ENCODE data around the gene QPCT.

The QPCT gene

GRCh38 chr2:37302701-37303252 is 41.7 kb upstream of the QPCT start:
- TF ChIP-seq, protein P1, sequence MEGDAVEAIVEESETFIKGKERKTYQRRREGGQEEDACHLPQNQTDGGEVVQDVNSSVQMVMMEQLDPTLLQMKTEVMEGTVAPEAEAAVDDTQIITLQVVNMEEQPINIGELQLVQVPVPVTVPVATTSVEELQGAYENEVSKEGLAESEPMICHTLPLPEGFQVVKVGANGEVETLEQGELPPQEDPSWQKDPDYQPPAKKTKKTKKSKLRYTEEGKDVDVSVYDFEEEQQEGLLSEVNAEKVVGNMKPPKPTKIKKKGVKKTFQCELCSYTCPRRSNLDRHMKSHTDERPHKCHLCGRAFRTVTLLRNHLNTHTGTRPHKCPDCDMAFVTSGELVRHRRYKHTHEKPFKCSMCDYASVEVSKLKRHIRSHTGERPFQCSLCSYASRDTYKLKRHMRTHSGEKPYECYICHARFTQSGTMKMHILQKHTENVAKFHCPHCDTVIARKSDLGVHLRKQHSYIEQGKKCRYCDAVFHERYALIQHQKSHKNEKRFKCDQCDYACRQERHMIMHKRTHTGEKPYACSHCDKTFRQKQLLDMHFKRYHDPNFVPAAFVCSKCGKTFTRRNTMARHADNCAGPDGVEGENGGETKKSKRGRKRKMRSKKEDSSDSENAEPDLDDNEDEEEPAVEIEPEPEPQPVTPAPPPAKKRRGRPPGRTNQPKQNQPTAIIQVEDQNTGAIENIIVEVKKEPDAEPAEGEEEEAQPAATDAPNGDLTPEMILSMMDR (IDR thresholded peaks at IDR 0.05; ENCODE audit: low read length, missing control alignments): no peak
- no peak overlapping the region for H3K4me3 ChIP-seq (replicated peaks; ENCODE audit: low read depth, low read length)
- no peak for DNase-seq (ENCODE audit: low read depth)

DNA sequence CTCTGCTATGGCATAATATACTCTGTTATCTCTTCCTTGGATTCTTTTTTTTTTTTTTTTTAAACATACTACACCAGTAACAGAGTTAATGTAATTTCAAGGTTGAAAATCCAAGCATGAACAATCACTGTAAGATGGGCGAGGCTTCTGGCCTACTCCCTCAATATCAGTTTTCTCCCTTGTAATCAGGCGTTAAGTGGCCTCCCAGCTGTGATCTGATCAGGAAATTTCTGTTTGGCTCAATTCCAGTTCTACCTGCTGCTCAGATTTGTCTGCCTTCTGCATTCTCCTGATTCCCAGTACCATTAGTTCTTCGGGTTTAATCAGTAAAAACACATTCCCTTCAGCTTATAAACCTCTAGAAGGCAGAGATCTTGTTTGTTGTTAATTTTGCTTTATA is 38.4 kb upstream of the QPCT start:
- TF ChIP-seq, protein P1 (IDR thresholded peaks at IDR 0.05; ENCODE audit: low read length, missing control alignments): no peak
- no peak for DNase-seq (ENCODE audit: low read depth)
- no peak overlapping the region for H3K4me3 ChIP-seq (replicated peaks; ENCODE audit: low read depth, low read length)

DNA sequence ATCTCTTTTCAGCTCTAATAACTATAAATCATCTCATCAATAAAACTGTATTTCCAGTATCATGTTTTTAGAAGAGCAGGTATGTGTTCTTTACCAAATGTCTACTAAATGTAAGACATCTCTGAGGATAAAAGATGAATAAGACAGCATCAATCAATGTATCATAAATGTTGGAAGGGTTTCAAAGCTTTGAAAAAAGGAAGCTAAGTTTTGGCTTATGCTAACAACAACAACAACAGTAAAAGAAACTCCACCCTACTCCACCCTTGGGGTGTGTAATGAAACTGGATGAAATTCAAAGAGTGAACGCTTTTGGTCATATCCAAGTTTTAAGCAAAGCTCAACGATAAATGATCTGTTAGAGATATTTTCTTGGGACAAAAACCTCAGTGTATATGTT is 36.9 kb upstream of the QPCT start:
- H3K4me3 ChIP-seq (replicated peaks; ENCODE audit: low read depth, low read length): no peak overlapping the region
- no peak for DNase-seq (ENCODE audit: low read depth)
- TF ChIP-seq, protein P1 (IDR thresholded peaks at IDR 0.05; ENCODE audit: low read length, missing control alignments): no peak

DNA sequence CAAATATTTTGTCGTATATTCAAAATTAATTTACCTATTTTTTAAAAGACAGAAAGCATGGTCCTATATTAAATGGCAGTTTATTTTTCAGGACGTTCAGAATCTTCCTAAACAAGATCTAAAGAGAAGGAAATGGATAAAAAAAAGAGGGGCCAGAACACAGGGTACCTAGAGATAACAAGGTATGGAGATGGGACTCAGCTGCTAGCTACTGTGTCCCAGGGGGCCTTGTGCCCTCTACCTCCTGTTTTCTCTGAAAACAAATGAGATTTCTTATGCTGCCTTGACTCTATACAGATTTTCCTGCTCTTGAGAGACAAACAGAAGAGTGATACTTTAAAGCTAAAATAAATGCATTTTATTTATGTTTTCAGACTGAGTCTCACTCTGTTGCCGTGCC is 29.1 kb upstream of the QPCT start:
- TF ChIP-seq, protein P1 (IDR thresholded peaks at IDR 0.05; ENCODE audit: low read length, missing control alignments): no peak
- DNase-seq (ENCODE audit: low read depth): no peak
- no peak overlapping the region for H3K4me3 ChIP-seq (replicated peaks; ENCODE audit: low read depth, low read length)

GRCh38 chr2:37316181-37316580 is 28.2 kb upstream of the QPCT start:
- DNase-seq (ENCODE audit: low read depth): no peak
- TF ChIP-seq, protein P1 (IDR thresholded peaks at IDR 0.05; ENCODE audit: low read length, missing control alignments): no peak
- H3K4me3 ChIP-seq (replicated peaks; ENCODE audit: low read depth, low read length): no peak overlapping the region

DNA sequence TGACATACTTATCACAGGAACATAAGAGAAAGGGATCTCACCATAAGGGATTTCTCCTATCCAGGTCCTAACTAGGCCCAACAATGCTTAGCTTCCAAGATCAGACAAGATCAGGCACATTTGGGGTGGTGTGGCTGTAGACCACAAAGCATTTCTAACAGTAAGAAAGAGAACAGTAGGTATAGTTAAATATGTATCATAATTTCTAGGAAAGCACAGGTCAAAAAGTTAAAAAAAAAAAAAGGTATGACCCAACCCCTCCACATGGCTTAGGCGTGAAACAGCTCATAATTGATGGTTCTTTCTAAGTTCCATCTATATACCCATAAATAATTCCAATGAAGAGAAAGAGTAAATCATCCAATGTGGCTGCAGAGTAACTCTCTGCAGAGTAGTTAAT is 26.7 kb upstream of the QPCT start:
- no peak for DNase-seq (ENCODE audit: low read depth)
- TF ChIP-seq, protein P1 (IDR thresholded peaks at IDR 0.05; ENCODE audit: low read length, missing control alignments): no peak

GRCh38 chr2:37318401-37318800 is 26.0 kb upstream of the QPCT start:
- TF ChIP-seq, protein P1 (IDR thresholded peaks at IDR 0.05; ENCODE audit: low read length, missing control alignments): no peak
- no peak overlapping the region for H3K4me3 ChIP-seq (replicated peaks; ENCODE audit: low read depth, low read length)
- peak; percentile 64 for DNase-seq (ENCODE audit: low read depth)

More for the DNA sequence above, 26.7 kb upstream of the QPCT start:
- no peak overlapping the region for H3K4me3 ChIP-seq (replicated peaks; ENCODE audit: low read depth, low read length)
